Gastrocnemius medialis (tissue), 4 donors: ENCODE measurements around the gene TM9SF1. TPM values are rescaled to one million over a fixed set of nuclear protein-coding genes. Genes with fewer than 3 reads are reported as not detected.
A peak's percentile ranks its signal among the peaks of the same experiment; 100 is the strongest.

Experiments used
- ATAC-seq, 2 donors: fragments of 150-250 bp; one replicate each; pipeline ENCODE4 v1.9.1; 2016
- DNase-seq, 2 donors: peaks; one replicate each; pipeline ENCODE4 v3.0.0-alpha.2; 2019
- H3K27ac ChIP-seq, 4 donors: fragments of 200-600 bp; sonication (generic); 1 replicate in 1 of 4; 2 replicates in 3 of 4; pipeline ENCODE4 v1.5.1; 2016 to 2018; ENCODE audit warnings: mild to moderate bottlenecking in 2 of 4, moderate library complexity in 1 of 4
- H3K27me3 ChIP-seq, 3 donors: fragments of 200-600 bp; sonication (generic) in 2 of 3; 1 replicate in 1 of 3; 2 replicates in 2 of 3; pipeline versions ENCODE4 v1.5.1 to v1.6.0; 2016 to 2019; ENCODE audit warnings: mild to moderate bottlenecking in 1 of 3, moderate library complexity in 1 of 3
- H3K36me3 ChIP-seq, 2 donors: fragments of 200-600 bp; sonication (generic) in 1 of 2; one replicate each; pipeline ENCODE4 v1.5.1; 2017 to 2018
- H3K4me1 ChIP-seq, 2 donors: fragments of 200-600 bp; sonication (generic) in 1 of 2; one replicate each; pipeline ENCODE4 v1.5.1; 2016 to 2017; ENCODE audit warnings: mild to moderate bottlenecking in 2 of 2
- H3K4me3 ChIP-seq, 4 donors: fragments of 200-600 bp; sonication (generic) in 3 of 4; 1 replicate in 1 of 4; 2 replicates in 3 of 4; pipeline ENCODE4 v1.5.1; 2016 to 2019; ENCODE audit warnings: mild to moderate bottlenecking in 2 of 4
- H3K9me3 ChIP-seq, 3 donors: fragments of 200-600 bp; sonication (generic) in 2 of 3; 1 replicate in 1 of 3; 2 replicates in 2 of 3; pipeline ENCODE4 v1.5.1; 2016 to 2019
- POLR2A ChIP-seq, 2 donors: fragments of 450-650 bp; IDR thresholded peaks; one replicate each; pipeline ENCODE4 v1.6.1; 2017; ENCODE audit warnings: antibody characterized with exemption in 2 of 2, mild to moderate bottlenecking in 2 of 2, moderate library complexity in 2 of 2
- in situ Hi-C, 4 donors: fragments of 200-750 bp; cut with MboI; loops; one replicate each; pipeline versions ENCODE4 v1.15.0 to v1.8.0; 2017; ENCODE audit warnings: low sequenced_read_pairs in 4 of 4
- intact Hi-C: fragments of 100-400 bp; cut with DNase I; formaldehyde crosslinking; loops from one replicate; pipeline ENCODE4 v1.15.1; 2023; ENCODE audit warnings: low total_unique reads
- total RNA-seq, 4 donors: library from RNA; depleted of rRNA; stranded (reverse); fragments of >200 nt; gene quantifications; one replicate each; pipeline versions ENCODE4 v1.1.0 to v1.2.3, GENCODE V29; 2016
- TF ChIP-seq, protein P1 (sequence below), 5 experiments: fragments of 450-650 bp in 3 of 5; fragments of 200-600 bp in 2 of 5; sonication (generic) in 2 of 5; IDR thresholded peaks in 4 of 5; conservative IDR thresholded peaks in 1 of 5; 1 replicate in 4 of 5; 2 replicates in 1 of 5; pipeline ENCODE4 v1.5.1; 2016 to 2019; ENCODE audit warnings: antibody characterized with exemption in 5 of 5, mild to moderate bottlenecking in 3 of 5, moderate library complexity in 3 of 5

The TM9SF1 gene
- total RNA-seq, 4 donors from 2014 or later, result 31.4 to 46.4 (median 36.7) TPM

DNA sequence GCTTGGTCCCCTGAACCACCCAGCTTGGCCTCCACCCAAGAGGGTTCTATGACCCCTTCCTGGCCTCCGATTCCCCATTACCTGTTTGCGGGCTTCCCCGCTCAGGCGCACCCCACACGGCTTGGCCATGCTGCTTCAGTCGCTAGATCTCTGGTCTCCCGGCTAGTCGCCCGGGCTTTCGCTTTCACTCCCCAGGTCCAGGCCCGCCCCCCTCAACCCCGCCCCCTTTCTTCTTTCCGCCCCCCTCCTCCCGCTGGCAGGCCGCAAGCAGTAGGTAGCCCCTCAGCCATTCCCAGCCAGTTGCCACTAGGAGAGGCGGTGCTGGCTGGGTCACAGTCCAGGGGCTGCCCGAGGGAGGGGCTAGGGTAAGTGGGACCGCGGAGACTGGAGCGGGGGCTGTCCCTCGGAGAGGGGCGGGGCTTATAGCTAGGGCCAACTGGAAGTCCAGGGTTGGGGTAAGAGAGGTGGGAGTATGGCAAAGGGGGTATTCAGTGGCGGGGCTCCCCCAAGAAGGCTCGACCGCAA is 48.7 kb downstream of the TM9SF1 start, which contains the start of gene PSME2:
PSME2 (minus strand) TSS at position 158 of the 525 bp plus-strand sequence; CDS start at position 129, 29 bp downstream.
- peaks cover 25 to 26% of the 10 kb centered on the region in 2 donors for H3K4me1 ChIP-seq
- peak; percentile 77 to 81 for ATAC-seq
- peak within 1 kb of the TSS; percentile 92 to 97 (median 92) for H3K27ac ChIP-seq
- H3K36me3 ChIP-seq, result peaks cover 0 to 42% of the 10 kb centered on the region in 2 donors
- peak within 1 kb of the TSS; percentile 75 to 92 (median 84) for H3K4me3 ChIP-seq
- H3K9me3 ChIP-seq, result no peaks in the 10 kb centered on the region
- in situ Hi-C loops (loop anchor here in 1 of 4 donors (25.0 kb wide), 1 partner anchor 834 kb away; the partner anchor contains the start of genes BCL2L2, PABPN1 and PPP1R3E), intact Hi-C loops (loop anchor here (2.0 kb wide), 1 partner anchor 86 kb away; the partner anchor contains the start of genes GMPR2 and NEDD8)
- DNase-seq, result peak; percentile 90 to 95
- no peaks in the 10 kb centered on the region for H3K27me3 ChIP-seq
- TF ChIP-seq, protein P1, sequence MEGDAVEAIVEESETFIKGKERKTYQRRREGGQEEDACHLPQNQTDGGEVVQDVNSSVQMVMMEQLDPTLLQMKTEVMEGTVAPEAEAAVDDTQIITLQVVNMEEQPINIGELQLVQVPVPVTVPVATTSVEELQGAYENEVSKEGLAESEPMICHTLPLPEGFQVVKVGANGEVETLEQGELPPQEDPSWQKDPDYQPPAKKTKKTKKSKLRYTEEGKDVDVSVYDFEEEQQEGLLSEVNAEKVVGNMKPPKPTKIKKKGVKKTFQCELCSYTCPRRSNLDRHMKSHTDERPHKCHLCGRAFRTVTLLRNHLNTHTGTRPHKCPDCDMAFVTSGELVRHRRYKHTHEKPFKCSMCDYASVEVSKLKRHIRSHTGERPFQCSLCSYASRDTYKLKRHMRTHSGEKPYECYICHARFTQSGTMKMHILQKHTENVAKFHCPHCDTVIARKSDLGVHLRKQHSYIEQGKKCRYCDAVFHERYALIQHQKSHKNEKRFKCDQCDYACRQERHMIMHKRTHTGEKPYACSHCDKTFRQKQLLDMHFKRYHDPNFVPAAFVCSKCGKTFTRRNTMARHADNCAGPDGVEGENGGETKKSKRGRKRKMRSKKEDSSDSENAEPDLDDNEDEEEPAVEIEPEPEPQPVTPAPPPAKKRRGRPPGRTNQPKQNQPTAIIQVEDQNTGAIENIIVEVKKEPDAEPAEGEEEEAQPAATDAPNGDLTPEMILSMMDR (IDR thresholded peaks at IDR 0.05 in 4 of 5, conservative IDR thresholded peaks at IDR 0.05 in 1 of 5), result no peak
- TF ChIP-seq POLR2A (IDR thresholded peaks at IDR 0.05), result peak in 1 of 2 donors; percentile 21

DNA sequence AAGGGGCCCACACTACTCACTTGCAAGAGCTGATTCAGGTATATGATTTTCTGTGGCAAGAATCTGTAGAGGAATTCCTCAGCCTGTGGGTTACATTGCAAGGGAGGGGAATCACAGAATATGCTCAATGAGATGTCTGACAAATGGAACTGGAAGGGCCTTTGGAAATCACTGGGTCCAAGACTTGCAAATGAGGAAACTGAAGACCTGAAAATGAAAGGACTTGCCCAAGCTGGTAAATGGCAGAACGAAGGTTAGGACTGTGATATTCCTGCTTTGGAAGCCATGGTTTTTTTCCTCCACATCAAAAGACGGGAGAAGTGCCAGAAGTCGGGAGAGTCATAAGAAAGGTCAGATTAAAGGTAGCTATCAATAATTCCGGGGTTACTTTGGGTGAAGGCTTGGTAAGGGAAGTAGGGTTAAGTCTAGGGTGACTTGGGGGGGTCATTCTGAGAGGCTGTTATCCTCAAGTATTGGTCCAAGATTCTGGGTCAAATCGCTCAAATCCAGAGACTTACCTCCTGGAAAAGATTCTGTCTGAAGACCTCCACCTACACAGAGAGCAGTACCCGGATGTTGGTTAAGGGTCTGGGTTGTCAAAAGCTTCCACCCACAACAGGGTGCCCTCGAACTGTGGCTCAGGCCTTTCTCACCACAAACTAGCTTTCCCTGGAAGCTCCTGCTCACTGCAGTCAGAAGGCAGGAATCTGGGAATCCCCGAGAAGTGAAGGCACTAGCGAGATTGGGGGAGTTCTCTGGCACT is 49.4 kb downstream of the TM9SF1 start:
- no peak for ATAC-seq
- intact Hi-C loops, result loop anchor here (2.0 kb wide), 1 partner anchor 87 kb away; the partner anchor contains the start of genes GMPR2 and NEDD8
- no peak for DNase-seq
- no peak for TF ChIP-seq POLR2A (IDR thresholded peaks at IDR 0.05)
- TF ChIP-seq, protein P1 (IDR thresholded peaks at IDR 0.05 in 4 of 5, conservative IDR thresholded peaks at IDR 0.05 in 1 of 5), result no peak
- in situ Hi-C loops, result loop anchor here in 1 of 4 donors (25.0 kb wide), 1 partner anchor 834 kb away; the partner anchor contains the start of genes BCL2L2, PABPN1 and PPP1R3E
- H3K27ac ChIP-seq, result peak overlapping the region; percentile 92 to 97 (median 92)
- H3K36me3 ChIP-seq, result peaks cover 0 to 35% of the 10 kb centered on the region in 2 donors
- peaks cover 25 to 26% of the 10 kb centered on the region in 2 donors for H3K4me1 ChIP-seq
- H3K27me3 ChIP-seq, result no peaks in the 10 kb centered on the region
- no peaks in the 10 kb centered on the region for H3K9me3 ChIP-seq
- peak overlapping the region; percentile 75 to 92 (median 84) for H3K4me3 ChIP-seq

DNA sequence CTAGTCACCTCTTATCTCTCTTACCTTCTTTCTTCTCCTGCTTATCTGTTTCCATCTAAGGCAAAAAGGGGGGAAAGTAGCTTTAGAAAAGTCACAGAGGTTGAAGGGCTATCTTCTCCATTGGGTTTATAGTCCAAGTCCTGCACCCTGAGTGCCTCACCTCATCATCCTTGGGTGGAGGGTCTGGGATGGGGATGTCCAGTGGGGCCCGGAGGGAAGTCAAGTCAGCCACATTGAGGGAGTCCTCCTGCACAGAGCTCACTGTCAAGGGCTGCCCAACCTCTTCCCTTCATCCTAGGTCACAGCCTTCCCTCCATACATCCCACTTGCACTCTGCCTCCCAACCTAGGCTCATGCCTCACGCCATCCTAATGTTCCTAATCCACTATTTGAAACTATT is 50.0 kb downstream of the TM9SF1 start:
- ATAC-seq, result no peak
- H3K4me1 ChIP-seq, result peaks cover 25 to 26% of the 10 kb centered on the region in 2 donors
- TF ChIP-seq, protein P1 (IDR thresholded peaks at IDR 0.05 in 4 of 5, conservative IDR thresholded peaks at IDR 0.05 in 1 of 5), result no peak
- TF ChIP-seq POLR2A (IDR thresholded peaks at IDR 0.05), result no peak
- peak overlapping the region; percentile 92 to 97 (median 92) for H3K27ac ChIP-seq
- H3K27me3 ChIP-seq, result no peaks in the 10 kb centered on the region
- H3K9me3 ChIP-seq, result no peaks in the 10 kb centered on the region
- peaks cover 0 to 29% of the 10 kb centered on the region in 2 donors for H3K36me3 ChIP-seq
- DNase-seq, result no peak
- H3K4me3 ChIP-seq, result no peak overlapping the region
- in situ Hi-C loops, result loop anchor here in 1 of 4 donors (25.0 kb wide), 1 partner anchor 833 kb away; the partner anchor contains the start of genes BCL2L2, PABPN1 and PPP1R3E
- intact Hi-C loops, result no loop called here

DNA sequence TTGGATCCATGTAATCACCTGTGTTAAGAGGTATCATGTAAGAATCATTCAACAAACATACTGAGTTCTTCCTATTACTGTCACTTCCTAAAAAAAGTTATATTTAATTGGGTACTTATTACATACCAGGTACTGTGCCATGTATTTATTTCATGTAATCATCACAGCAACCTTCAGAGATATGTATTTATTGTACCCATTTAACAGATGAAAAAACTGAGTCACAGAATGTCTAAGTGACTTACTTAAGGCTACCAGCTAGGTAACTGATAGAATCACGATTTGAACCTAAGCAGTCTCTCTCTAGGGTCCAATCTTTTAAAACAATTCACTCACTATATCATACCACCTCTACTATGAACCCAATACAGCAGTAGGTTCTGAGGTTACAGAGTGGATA is 50.8 kb downstream of the TM9SF1 start:
- intact Hi-C loops, result no loop called here
- H3K36me3 ChIP-seq, result peaks cover 0 to 21% of the 10 kb centered on the region in 2 donors
- H3K4me1 ChIP-seq, result peaks cover 33 to 34% of the 10 kb centered on the region in 2 donors
- H3K9me3 ChIP-seq, result no peaks in the 10 kb centered on the region
- no peaks in the 10 kb centered on the region for H3K27me3 ChIP-seq
- no peak for ATAC-seq
- in situ Hi-C loops, result loop anchor here in 1 of 4 donors (25.0 kb wide), 1 partner anchor 832 kb away; the partner anchor contains the start of genes BCL2L2, PABPN1 and PPP1R3E
- no peak overlapping the region for H3K4me3 ChIP-seq
- TF ChIP-seq, protein P1 (IDR thresholded peaks at IDR 0.05 in 4 of 5, conservative IDR thresholded peaks at IDR 0.05 in 1 of 5), result no peak
- TF ChIP-seq POLR2A (IDR thresholded peaks at IDR 0.05), result no peak
- no peak for DNase-seq
- peak overlapping the region in 2 of 4 donors; percentile 92 for H3K27ac ChIP-seq
